Measurements from ENCODE around the gene CNNM4. TPM values are rescaled to one million over a fixed set of nuclear protein-coding genes. Genes with fewer than 3 reads are reported as not detected.

The CNNM4 gene
- total and polyA plus RNA-seq, 2 of the 4 experiments (the other 2 are of a cell fraction), result 2.0 to 4.1 TPM

DNA sequence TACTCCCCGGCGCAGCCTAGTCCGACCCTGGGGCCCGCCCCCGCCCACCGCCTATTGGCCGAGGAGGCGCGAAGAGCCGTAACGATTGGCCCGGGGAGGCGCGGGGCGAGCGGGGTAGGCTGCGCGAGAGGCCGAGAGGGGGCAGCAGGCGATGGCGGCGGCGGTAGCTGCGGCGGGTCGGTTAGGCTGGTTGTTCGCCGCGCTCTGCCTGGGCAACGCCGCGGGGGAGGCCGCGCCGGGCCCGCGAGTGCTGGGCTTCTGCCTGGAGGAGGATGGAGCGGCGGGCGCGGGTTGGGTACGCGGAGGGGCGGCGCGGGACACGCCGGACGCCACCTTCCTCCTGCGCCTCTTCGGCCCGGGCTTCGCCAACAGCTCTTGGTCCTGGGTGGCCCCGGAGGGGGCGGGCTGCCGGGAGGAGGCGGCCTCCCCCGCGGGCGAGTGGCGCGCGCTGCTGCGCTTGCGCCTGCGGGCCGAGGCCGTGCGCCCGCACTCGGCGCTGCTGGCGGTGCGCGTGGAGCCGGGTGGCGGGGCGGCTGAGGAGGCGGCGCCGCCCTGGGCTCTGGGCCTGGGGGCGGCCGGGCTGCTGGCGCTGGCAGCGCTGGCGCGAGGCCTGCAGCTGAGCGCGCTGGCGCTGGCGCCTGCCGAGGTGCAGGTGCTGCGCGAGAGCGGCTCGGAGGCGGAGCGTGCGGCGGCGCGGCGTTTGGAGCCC, 55.6 kb downstream of the CNNM4 start, which contains the start of gene CNNM3:
TSS of gene CNNM3 (plus strand) at position 142 of the 709 bp plus-strand sequence. CDS start at position 152, 10 bp downstream.
- BruUV-seq (replicated peaks), result no TSS peak
- Histone ChIP-seq H4K91ac (ENCODE audit: insufficient read depth, low read depth, low read length) (peak within 1 kb of the TSS; percentile 14; the same call in 1 of the 2 replicates), H3K27me3 (ENCODE audit: control insufficient read depth, insufficient read depth, low read length) (no peaks in the 10 kb centered on the region), H3K4me3 (ENCODE audit: insufficient read depth, low read depth, low read length) (peak within 1 kb of the TSS; percentile 69), H3K14ac (replicated peaks; ENCODE audit: low read depth, low read length) (peak within 1 kb of the TSS; percentile 59; the same call in 1 of the 2 replicates), H3K4ac (ENCODE audit: low read depth, low read length) (no peak within 1 kb of the TSS), H3K9me3 (ENCODE audit: control insufficient read depth, insufficient read depth, low read length) (no peaks in the 10 kb centered on the region), H3K4me2 (ENCODE audit: low read depth, low read length) (peak within 1 kb of the TSS; percentile 99), H4K5ac (ENCODE audit: low read depth, low read length) (no peak within 1 kb of the TSS), H4K8ac (ENCODE audit: low read depth in 2 of 2, low read length in 2 of 2) (peak within 1 kb of the TSS in 1 of 2 experiments; percentile 52; a peak in 1 of 4 replicates), H4K20me1 (ENCODE audit: insufficient read depth, low read length) (peaks cover 39% of the 10 kb centered on the region), H2BK20ac (ENCODE audit: low read depth, low read length) (no peak within 1 kb of the TSS), H3K18ac (ENCODE audit: low read depth, low read length) (no peak within 1 kb of the TSS), H3K36me3 (ENCODE audit: control insufficient read depth, insufficient read depth, low read length) (peaks cover 3% of the 10 kb centered on the region; the same call in 1 of the 2 replicates), H3K27ac (ENCODE audit: insufficient read depth, low read length) (peak within 1 kb of the TSS; percentile 60), H3K23ac (ENCODE audit: low read depth, low read length) (peak within 1 kb of the TSS; percentile 98), H3K9ac (ENCODE audit: low read depth, low read length) (peak within 1 kb of the TSS; percentile 57), H3K56ac (ENCODE audit: extremely low read depth, insufficient read depth, low read length) (no peak within 1 kb of the TSS), H2AK9ac (replicated peaks; ENCODE audit: low read depth, low read length, poor library complexity) (peak within 1 kb of the TSS; percentile 93), H3K4me1 (ENCODE audit: control insufficient read depth, insufficient read depth, low read length) (peaks cover 12% of the 10 kb centered on the region), H3K79me1 (ENCODE audit: low read depth in 1 of 2, low read length in 2 of 2) (peaks cover 17 to 35% of the 10 kb centered on the region in 2 experiments), H2AFZ (replicated peaks; ENCODE audit: low read length, poor library complexity) (peak within 1 kb of the TSS; percentile 99), H2AK5ac (ENCODE audit: low read depth, low read length) (no peak within 1 kb of the TSS; the same call in 1 of the 2 replicates), H3K9me1 (ENCODE audit: insufficient read depth, low read length) (peaks cover 9% of the 10 kb centered on the region), H2BK120ac (ENCODE audit: low read depth, low read length) (peak within 1 kb of the TSS; percentile 66), H2BK15ac (ENCODE audit: low read depth, low read length) (no peak within 1 kb of the TSS), H2BK5ac (ENCODE audit: low read depth, low read length, poor library complexity, severe bottlenecking) (peak within 1 kb of the TSS; percentile 80)
- in situ Hi-C loops (cut with MboI; ENCODE audit: low sequenced_read_pairs), result no loop called here
- peak; percentile 88 for DNase-seq
- 0% methylated on average over 49 of the region's 103 CpGs; no CpG with 5 or more reads in 1 of the 2 experiments for WGBS, 2 experiments (ENCODE audit: extremely low coverage in 2 of 2, insufficient read length in 1 of 2)
- CTCF ChIA-PET, result no interaction called here
- POLR2A ChIA-PET (ENCODE audit: unreplicated experiment), result no interaction called here
- dilution Hi-C loops (cut with HindIII; ENCODE audit: low sequenced_read_pairs, unreplicated experiment), result no loop called here
- peak; percentile 96 for ATAC-seq (ENCODE audit: low read depth)
- intact Hi-C loops (cut with micrococcal nuclease), result loop anchor here (1.0 kb wide), 1 partner anchor 144 kb away; no protein-coding TSS in a partner anchor
- TF ChIP-seq NFE2L2 (IDR thresholded peaks at IDR 0.05; ENCODE audit: low read depth, low read length) (no peak), CTCF (conservative IDR thresholded peaks at IDR 0.05; ENCODE audit: low read depth, low read length) (peak; percentile 59), MAFK (IDR thresholded peaks at IDR 0.05; ENCODE audit: low read depth, low read length) (no peak), MAZ (IDR thresholded peaks at IDR 0.05; ENCODE audit: borderline replicate concordance, low read depth, low read length) (peak; percentile 61; the same call in 1 of the 2 replicates), ELK1 (IDR thresholded peaks at IDR 0.05; ENCODE audit: borderline replicate concordance, low read depth, low read length) (no peak), RAD21 (IDR thresholded peaks at IDR 0.05; ENCODE audit: low read length) (peak; percentile 31), RCOR1 (IDR thresholded peaks at IDR 0.05; ENCODE audit: insufficient replicate concordance, low read length) (no peak), CEBPB (IDR thresholded peaks at IDR 0.05; ENCODE audit: low read depth, low read length) (no peak), FOS (IDR thresholded peaks at IDR 0.05; ENCODE audit: low read depth, low read length) (no peak; the same call in 1 of the 2 replicates), RFX5 (IDR thresholded peaks at IDR 0.05; ENCODE audit: low read depth, low read length) (no peak), BHLHE40 (IDR thresholded peaks at IDR 0.05; ENCODE audit: low read depth, low read length) (peak; percentile 15; the same call in 1 of the 2 replicates), MXI1 (IDR thresholded peaks at IDR 0.05; ENCODE audit: borderline replicate concordance, low read depth, low read length) (no peak; the same call in 1 of the 2 replicates)
- TF ChIP-seq, protein P1, sequence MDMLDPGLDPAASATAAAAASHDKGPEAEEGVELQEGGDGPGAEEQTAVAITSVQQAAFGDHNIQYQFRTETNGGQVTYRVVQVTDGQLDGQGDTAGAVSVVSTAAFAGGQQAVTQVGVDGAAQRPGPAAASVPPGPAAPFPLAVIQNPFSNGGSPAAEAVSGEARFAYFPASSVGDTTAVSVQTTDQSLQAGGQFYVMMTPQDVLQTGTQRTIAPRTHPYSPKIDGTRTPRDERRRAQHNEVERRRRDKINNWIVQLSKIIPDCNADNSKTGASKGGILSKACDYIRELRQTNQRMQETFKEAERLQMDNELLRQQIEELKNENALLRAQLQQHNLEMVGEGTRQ (IDR thresholded peaks at IDR 0.05; ENCODE audit: low read depth, low read length), result no peak
